NT2/D1 (cell line): ENCODE data around the gene OTOS.

Source experiments
- SUZ12 ChIP-seq: IDR thresholded peaks from 2 replicates; pipeline ENCODE4 v1.6.1; 2011; ENCODE audit not compliant: insufficient read length, insufficient read depth; ENCODE audit errors: extremely low read depth
- YY1 ChIP-seq: IDR thresholded peaks from 2 replicates; pipeline ENCODE4 v1.6.1; 2011; ENCODE audit not compliant: insufficient read length, insufficient read depth
- ZNF274 ChIP-seq: IDR thresholded peaks from 2 replicates; pipeline ENCODE4 v1.6.1; 2011; ENCODE audit warnings: mild to moderate bottlenecking, low read depth, low read length

- no peak for TF ChIP-seq ZNF274
- no peak for TF ChIP-seq YY1
- TF ChIP-seq SUZ12, result no peak
Observed at GRCh38 chr2:240129311-240129710, 11.1 kb downstream of the OTOS start.
